ENCODE data around the gene SIL1. TPM values are rescaled to one million over a fixed set of nuclear protein-coding genes. Genes with fewer than 3 reads are reported as not detected.

Gene SIL1
- polyA plus RNA-seq, 2 of the 4 experiments (the other 2 are of a cell fraction): 27.6 to 45.5 TPM

DNA sequence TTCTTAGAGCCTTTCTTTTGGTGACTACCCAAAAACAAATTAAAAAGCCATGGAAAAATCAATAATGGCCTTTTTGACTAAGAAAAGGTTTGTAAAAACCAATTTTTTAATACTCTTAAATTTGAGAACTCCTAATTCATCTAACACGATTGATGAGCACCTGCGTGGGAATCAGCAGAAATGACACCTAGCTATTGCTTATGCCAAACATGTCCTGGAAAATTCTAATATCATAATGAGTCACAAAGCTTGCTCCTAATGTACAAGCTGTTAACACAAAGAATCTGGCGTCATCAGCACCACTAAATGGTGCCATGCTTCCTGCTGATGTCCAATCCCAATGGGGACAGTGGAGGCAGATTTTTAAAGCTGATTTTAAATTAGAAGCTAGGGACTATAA lies 176.8 kb downstream of the SIL1 start:
- no peak for ATAC-seq
- Histone ChIP-seq H3K9me3 (no peaks in the 10 kb centered on the region), H3K27ac (no peak overlapping the region), H3K4me2 (no peak overlapping the region), H3K4me1 (no peaks in the 10 kb centered on the region), H3K4me3 (no peak overlapping the region)
- TF ChIP-seq FOSL2 (IDR thresholded peaks at IDR 0.05): no peak
- no peak for TF ChIP-seq FOSL2 (CRISPR knock-in tag; IDR thresholded peaks at IDR 0.05)
- no peak for TF ChIP-seq GATA3 (IDR thresholded peaks at IDR 0.05; ENCODE audit: borderline replicate concordance)
- TF ChIP-seq TFCP2L1 (CRISPR knock-in tag; IDR thresholded peaks at IDR 0.05): no peak
- no peak for DNase-seq (ENCODE audit: low read depth in 1 of 2, low spot score in 1 of 2)
- ChIA-PET POLR2A (no interaction called here), CTCF (interaction anchor here (0.9 to 1.1 kb wide), 2 partner anchors 10 to 19 kb away, joined by 3 read pairs; no protein-coding TSS in a partner anchor)
- no peak for FAIRE-seq
- WGBS (ENCODE audit: missing lambda C conversion rate): 88% methylated on average over 3 of the region's 3 CpGs

DNA sequence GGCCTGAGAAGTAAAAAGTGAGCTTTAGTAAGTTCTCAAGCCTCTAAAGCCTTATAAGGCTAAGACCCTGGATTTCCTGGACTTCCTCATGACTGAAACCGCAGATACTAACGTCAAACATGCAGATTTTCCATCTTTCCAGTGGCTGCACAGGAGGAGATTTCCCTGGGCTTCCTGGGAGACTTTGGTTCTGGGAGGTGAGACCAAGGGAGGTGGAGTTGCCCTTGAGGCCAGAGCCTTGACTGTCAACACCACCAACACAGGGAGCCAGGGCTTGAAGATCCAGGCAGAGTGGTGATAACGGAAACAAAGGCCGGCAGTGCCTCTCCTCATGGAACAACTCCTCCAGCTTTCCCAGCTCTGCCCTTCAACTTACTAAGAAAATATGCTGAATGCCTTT lies 178.3 kb downstream of the SIL1 start:
- no peak overlapping the region for H3K4me2 ChIP-seq
- no peak overlapping the region for H3K4me3 ChIP-seq
- ChIA-PET POLR2A (no interaction called here), CTCF (no interaction called here)
- 64% methylated on average over 4 of the region's 4 CpGs for WGBS (ENCODE audit: missing lambda C conversion rate)
- H3K9me3 ChIP-seq: no peaks in the 10 kb centered on the region
- no peak for FAIRE-seq
- no peak for TF ChIP-seq NR3C1 (IDR thresholded peaks at IDR 0.05)
- no peak for TF ChIP-seq ESRRA (IDR thresholded peaks at IDR 0.05; ENCODE audit: borderline replicate concordance, low read length)
- no peak for TF ChIP-seq KDM1A (IDR thresholded peaks at IDR 0.05; ENCODE audit: low read depth)
- no peak for TF ChIP-seq ZFP36 (IDR thresholded peaks at IDR 0.05; ENCODE audit: borderline replicate concordance, partially characterized antibody)
- no peak for TF ChIP-seq HOXA7 (CRISPR knock-in tag; IDR thresholded peaks at IDR 0.05)
- no peak for TF ChIP-seq NPAS2 (CRISPR knock-in tag; IDR thresholded peaks at IDR 0.05; ENCODE audit: borderline replicate concordance)
- no peak for TF ChIP-seq GATA3 (IDR thresholded peaks at IDR 0.05; ENCODE audit: borderline replicate concordance)
- TF ChIP-seq, protein P1, sequence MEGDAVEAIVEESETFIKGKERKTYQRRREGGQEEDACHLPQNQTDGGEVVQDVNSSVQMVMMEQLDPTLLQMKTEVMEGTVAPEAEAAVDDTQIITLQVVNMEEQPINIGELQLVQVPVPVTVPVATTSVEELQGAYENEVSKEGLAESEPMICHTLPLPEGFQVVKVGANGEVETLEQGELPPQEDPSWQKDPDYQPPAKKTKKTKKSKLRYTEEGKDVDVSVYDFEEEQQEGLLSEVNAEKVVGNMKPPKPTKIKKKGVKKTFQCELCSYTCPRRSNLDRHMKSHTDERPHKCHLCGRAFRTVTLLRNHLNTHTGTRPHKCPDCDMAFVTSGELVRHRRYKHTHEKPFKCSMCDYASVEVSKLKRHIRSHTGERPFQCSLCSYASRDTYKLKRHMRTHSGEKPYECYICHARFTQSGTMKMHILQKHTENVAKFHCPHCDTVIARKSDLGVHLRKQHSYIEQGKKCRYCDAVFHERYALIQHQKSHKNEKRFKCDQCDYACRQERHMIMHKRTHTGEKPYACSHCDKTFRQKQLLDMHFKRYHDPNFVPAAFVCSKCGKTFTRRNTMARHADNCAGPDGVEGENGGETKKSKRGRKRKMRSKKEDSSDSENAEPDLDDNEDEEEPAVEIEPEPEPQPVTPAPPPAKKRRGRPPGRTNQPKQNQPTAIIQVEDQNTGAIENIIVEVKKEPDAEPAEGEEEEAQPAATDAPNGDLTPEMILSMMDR (IDR thresholded peaks at IDR 0.05): no peak
- no peak for TF ChIP-seq FOXS1 (CRISPR knock-in tag; IDR thresholded peaks at IDR 0.05)
- no peak for TF ChIP-seq PBX3 (IDR thresholded peaks at IDR 0.05)
- no peak for ATAC-seq
- peaks cover 5% of the 10 kb centered on the region for H3K4me1 ChIP-seq
- no peak for DNase-seq (ENCODE audit: low read depth in 1 of 2, low spot score in 1 of 2)
- H3K27ac ChIP-seq: no peak overlapping the region

GRCh38 chr5:139019211-139019610 lies 179.0 kb downstream of the SIL1 start:
- H3K9me3 ChIP-seq: no peaks in the 10 kb centered on the region
- POLR2A ChIA-PET: no interaction called here
- DNase-seq (ENCODE audit: low read depth in 1 of 2, low spot score in 1 of 2) (no peak), ATAC-seq (no peak), FAIRE-seq (no peak)
- H3K4me1 ChIP-seq: peaks cover 12% of the 10 kb centered on the region
- WGBS (ENCODE audit: missing lambda C conversion rate): 100% methylated on average over 3 of the region's 3 CpGs
- no peak overlapping the region for H3K4me2 ChIP-seq
- no peak overlapping the region for H3K27ac ChIP-seq
- no peak overlapping the region for H3K4me3 ChIP-seq
- TF ChIP-seq CEBPB (IDR thresholded peaks at IDR 0.05): no peak
- TF ChIP-seq PBX3 (IDR thresholded peaks at IDR 0.05): no peak
- no peak for TF ChIP-seq ZC3H11A (IDR thresholded peaks at IDR 0.05)
- CTCF ChIA-PET: no interaction called here

DNA sequence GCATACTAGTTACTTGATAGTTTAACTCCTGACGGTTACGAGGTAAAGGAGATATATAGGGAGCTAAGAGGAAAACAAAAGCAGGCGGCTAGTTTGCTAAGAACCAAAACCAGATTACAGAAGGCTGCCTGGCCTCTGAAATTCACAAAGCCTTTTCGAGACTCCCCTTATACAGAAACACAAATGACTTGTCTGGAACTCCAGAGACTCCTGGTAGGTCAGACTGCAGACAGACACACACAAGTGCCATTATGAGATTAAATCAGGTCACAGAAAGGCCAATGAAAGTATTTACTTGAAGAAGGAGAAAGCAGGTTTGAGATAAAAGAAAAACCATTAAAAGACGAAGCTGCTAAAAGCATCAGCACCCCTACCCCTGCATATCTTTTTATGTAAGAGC lies 180.5 kb downstream of the SIL1 start:
- ChIA-PET CTCF (no interaction called here), POLR2A (no interaction called here)
- WGBS (ENCODE audit: missing lambda C conversion rate): 89% methylated on average over 5 of the region's 5 CpGs
- DNase-seq (ENCODE audit: low read depth in 1 of 2, low spot score in 1 of 2): no peak
- ATAC-seq: no peak
- TF ChIP-seq CEBPB (IDR thresholded peaks at IDR 0.05) (no peak), FOXS1 (CRISPR knock-in tag; IDR thresholded peaks at IDR 0.05) (no peak), RCOR1 (IDR thresholded peaks at IDR 0.05; ENCODE audit: low read depth, low read length) (no peak), HDAC2 (IDR thresholded peaks at IDR 0.05) (no peak), JUNB (IDR thresholded peaks at IDR 0.05) (no peak)
- H3K4me3 ChIP-seq: no peak overlapping the region
- peaks cover 12% of the 10 kb centered on the region for H3K4me1 ChIP-seq
- no peak overlapping the region for H3K27ac ChIP-seq
- no peaks in the 10 kb centered on the region for H3K9me3 ChIP-seq
- H3K4me2 ChIP-seq: no peak overlapping the region
- no peak for FAIRE-seq

Measured in A549 (cell line).